Stimulated activated CD4-positive, alpha-beta T cell treated with anti-CD3 and anti-CD28 coated beads, Interleukin-4, amount 100 ng/mL, for 1 hour (primary cell): ENCODE data around the gene LDLRAP1.
A peak's percentile ranks its signal among the peaks of the same experiment; 100 is the strongest.

ENCODE experiments used
- DNase-seq: peaks from one replicate; pipeline ENCODE4 v3.0.0-alpha.2; 2020

The LDLRAP1 gene

GRCh38 chr1:25563330-25564215, 20.2 kb downstream of the LDLRAP1 start:
- DNase-seq, result peak; percentile 44

- DNase-seq, result peak; percentile 42
These were observed 21.6 kb downstream of the LDLRAP1 start for GRCh38 chr1:25564777-25565574.

GRCh38 chr1:25565626-25566025, 22.2 kb downstream of the LDLRAP1 start:
- DNase-seq, result no peak

DNA sequence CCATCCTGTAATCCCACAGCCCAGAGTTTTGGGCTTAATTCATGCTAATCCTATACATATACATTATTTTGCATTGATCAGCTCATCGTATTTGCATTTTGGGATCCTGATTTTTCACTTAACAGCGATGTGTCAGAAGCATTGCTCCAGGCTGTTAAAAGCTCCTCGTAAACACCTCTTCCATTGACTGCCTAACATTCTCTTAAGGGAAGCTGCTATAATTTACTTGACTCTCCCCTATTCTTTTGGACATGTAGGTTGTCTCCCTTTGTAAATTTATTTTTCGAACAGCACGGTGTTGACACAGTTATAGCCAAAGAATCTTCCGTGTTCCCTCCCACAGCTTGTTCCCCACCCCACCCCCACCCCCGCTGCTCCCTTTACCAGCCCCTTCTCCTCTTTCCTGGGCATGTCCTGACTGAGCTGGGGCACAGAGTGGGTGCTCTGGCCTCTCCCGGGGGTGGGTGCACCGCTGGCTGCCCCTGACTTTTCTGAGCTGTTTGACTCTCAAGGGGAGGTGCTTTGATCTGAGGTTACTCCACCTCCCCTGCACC, 22.8 kb downstream of the LDLRAP1 start:
- no peak for DNase-seq

DNA sequence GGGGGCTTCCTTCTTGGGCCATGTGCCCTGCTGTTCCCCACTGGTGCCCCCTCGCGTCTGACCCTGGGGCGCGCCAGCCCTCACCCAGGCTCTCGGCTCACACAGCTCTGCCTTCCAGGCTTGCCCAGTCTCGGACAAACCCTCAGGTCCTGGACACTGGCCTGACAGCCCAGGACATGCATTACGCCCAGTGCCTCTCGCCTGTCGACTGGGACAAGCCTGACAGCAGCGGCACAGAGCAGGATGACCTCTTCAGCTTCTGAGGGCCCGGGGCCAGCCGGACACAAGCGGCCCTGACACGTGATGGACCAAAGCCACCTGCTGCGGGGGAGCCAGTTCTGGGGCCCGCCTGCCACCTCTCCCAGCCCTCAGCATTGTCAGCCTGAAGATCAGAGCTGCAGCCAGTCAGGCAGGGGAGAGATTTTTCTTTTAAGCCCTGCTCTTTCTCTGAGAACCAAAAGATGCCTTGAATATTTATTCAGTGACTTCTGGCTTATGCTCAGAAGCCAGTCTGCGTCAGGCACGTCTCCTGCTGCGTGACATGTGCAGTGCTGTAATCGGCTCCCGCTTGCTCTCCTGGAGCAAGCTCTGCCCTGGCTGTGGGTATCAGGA, 23.4 kb downstream of the LDLRAP1 start:
- DNase-seq, result no peak

DNA sequence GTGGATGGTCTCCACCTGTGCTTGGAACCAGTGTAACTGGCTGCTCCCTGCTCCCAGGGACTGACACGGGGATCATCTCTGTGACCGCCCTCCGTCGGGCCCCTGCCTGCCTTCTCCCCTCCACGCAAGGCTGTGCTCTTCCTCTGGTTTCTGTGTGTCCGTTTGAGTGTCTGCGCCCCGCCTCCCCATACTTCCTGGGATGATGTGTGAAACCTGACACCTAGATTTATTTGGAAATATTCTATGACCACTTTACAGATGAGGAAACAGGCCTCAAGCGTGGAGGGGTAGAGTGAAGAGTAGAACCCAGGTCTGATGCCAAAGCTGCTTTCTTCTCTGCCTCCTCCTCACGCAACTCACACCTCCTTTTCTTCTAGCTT, 24.3 kb downstream of the LDLRAP1 start:
- DNase-seq, result no peak

DNA sequence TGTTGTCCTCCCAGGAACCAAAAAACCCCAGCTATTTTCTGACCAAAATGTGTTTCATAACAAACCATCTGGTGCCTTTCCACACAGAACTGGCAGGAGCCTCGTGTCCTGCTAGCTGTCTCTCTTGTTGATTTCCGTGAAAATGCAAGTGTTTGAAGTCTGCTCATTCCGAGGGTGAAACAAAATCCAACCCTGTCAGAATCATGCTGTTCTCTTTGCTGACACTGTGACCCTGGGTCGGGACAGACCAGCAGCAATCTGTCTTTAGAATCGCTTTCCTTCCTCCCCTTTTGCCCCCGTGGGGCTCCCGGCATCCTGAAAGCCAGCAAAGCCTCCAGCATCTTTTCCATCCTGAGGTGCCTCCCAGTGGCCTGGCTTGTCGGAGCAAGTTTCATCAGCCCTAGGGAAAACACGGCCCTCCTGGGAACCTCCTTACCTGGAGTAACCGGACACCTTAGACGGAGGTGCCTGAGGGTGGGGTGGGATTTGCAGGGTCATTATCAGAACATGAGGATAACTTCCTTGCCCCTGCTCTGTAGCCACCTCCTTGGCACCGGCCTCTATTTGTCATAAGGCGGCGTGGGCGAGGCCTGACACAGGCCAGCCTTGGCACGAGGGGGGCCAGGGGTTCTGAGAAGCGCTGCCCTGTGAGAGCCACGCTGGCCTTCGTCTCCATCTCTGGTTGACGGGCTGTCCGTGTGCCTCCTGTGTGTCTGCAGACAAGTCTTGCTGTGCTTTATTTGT, 24.9 kb downstream of the LDLRAP1 start:
- DNase-seq, result no peak

DNA sequence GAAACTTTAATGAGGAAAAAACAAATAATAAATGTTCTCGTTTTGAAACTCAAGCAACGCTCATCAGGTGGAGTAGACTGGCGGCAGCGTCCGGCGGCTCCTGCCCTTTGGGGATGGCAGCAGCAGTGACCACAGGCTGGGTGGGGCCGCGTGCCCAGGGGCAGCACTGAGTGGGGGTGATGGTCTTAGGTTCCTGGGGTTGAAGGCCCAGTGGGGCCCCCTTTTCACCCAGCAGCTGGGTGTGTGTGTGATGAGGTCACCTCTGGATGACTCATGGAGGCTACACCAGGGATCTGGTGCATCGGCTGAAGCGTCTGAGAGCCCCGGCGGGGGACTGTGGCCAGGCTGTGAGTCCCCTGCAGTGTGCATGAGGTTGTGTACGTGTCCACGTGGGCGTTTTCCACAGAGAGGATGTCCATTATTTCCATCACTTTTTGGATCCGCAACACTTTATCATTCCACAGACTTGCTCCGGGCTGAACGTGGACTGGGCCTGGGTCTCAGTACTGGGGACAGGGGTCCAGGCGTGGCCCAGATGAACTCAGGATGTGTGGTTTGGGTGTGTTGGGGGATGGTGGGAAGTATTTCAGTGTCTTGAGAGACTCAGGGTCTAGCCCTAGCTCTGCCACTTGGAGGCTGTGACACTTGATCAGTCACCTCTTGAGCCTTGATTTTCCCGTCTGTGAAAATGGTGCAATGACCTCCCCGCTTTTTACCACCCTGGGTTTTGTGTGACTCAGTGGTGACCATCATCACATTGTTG, 25.6 kb downstream of the LDLRAP1 start:
- no peak for DNase-seq

DNA sequence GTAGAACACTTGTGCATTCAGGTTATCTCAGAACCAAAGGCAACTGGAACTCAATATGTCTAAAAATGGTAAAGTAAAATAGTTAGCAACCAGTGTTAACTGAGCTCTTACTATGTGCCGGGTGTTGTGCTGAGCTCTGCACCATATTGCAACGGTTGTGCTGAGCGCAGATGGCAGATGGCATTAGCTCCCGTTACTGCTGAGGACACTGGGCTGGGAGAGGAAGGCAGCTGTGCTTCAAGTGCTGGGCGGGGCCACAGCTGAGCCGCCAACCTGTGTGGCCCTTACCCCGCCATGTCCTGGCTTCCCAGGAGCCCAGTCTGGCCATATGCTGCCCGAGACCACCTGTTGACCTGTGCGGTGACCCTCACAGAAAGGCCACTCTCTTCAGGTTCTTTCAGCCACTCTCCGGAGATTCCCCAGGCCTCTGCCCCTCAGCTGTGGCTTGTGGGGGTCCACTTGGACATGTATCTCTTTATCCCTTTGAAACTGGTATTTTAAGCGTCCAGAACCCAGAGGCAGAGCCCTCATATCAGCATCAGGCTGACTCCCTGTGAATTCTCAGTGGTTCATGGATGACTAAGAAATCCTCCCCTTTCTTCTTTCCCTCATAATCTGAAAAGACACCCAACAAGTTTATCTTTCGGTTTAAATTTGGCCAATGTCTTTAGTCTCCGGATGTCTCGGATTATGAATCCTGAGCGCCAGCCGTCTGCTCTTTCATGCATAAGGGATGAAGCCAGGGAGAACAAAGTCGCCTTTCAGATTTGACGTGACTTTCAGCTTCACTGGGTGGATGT, 26.4 kb downstream of the LDLRAP1 start:
- no peak for DNase-seq

DNA sequence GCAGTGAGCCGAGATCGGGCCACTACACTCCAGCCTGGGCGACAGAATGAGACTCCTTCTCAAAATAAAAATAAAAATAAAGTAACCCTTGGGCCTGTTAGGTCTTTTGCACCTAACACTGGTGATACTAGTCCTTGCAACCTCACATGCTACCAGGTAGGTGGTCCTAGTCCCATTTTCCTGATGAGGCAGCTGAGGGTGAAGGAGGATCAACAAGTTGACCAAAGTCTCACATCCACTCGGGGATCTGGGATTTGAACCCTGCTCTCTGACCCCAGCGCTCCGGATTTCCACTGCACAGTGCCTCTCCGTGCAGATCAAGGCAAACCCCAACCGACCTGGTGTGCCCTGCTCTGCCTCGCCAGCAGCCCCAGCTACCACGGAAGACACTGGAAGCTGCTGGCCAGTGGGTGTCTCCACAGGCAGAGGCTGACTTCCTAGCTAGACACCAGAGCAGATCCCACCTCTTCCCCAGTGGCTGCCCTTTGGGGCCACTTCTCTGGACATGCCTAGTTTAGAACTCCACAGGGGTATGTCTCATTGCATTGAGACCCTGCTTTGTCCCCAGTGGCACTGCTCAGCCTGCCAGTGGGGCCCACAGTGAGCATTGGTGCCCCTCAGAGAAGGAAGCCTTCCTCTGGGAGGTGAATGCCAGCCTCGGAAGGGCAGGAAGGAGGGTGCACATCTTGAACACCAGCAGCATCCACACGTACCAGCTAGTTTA, 27.6 kb downstream of the LDLRAP1 start:
- DNase-seq, result no peak

- no peak for DNase-seq
These were observed 28.1 kb downstream of the LDLRAP1 start for GRCh38 chr1:25571522-25571970.

DNA sequence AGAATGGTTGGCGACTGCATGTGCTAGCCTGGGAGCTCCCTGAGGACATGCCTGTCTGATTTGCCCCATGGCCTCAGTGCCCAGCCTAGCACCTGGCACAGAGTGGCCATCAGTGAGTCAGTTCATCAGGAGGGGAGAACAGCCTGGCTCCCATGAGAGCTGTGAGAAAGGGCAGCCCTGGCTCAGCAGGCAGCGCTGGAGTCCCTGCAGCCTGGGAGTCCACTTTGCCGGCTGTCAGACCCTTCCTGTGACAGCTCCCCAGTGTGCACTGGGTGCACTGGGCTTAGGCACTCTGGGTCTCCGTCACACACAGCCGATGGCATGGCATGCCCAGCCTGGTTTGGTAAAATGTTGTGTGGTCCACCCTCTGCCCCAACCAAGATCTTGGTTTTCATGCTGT, 28.7 kb downstream of the LDLRAP1 start:
- no peak for DNase-seq

DNA sequence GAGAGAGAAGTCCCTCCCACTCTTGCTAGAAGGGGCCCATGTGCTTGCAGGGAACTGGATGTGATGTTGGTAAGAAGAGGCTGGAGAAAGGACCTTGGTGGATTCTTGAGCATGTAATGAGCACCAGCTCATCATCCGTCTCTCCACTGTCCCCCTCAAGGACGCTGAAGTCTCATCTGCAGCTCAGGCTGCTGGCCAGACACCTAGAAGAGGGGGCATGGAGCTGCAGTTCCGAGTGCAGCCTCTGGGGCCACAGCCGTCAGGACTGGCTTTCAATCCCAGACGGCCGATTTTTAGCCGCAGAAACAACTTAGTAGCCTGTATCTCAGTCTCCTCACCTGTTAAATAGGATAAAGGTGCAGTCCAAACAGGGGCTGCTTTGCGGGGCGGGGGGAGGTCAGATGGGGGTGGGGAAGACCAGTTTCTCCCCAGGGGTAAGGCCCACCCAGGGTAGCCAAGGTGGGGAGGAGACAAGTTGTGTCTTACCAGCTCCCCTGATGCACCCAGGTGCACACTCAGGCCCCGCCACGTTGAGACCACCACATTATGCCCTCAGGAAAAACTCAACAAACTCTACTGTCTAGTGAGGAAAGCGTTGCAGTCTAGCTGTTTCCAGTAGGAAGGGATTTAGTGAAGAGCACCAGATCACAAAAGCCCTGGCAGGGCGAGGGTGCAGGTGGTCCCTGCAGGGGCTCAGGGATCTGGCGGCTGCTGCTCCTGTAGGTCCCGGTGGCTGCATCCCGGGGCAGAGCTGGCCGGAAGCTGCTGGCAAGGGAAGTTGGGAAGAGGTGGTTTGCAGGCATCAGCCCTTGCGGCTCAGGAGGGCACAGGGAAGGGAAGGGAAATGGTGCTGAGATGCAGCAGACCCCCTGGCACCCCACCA, 29.5 kb downstream of the LDLRAP1 start:
- peak; percentile 64 for DNase-seq

DNA sequence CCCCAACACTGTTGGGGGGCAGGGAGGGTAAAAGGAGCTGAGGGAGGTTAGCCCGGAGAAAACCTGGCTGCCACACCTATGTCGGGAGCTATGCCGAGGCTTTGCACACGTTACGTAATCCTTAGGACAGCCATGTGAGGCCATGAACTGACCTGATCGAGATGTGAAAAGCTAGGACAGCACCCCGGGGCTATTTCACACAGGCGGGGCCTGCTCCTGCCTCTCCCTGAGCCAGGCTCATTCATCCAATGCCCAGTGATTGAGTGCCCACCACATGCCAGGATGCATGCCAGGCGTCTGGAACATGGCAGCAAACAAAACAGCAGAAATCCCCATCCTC, 30.2 kb downstream of the LDLRAP1 start:
- no peak for DNase-seq

- DNase-seq, result no peak
These were observed 30.6 kb downstream of the LDLRAP1 start for GRCh38 chr1:25573961-25574360.

- DNase-seq, result no peak
These were observed 31.8 kb downstream of the LDLRAP1 start for GRCh38 chr1:25575191-25575590.

DNA sequence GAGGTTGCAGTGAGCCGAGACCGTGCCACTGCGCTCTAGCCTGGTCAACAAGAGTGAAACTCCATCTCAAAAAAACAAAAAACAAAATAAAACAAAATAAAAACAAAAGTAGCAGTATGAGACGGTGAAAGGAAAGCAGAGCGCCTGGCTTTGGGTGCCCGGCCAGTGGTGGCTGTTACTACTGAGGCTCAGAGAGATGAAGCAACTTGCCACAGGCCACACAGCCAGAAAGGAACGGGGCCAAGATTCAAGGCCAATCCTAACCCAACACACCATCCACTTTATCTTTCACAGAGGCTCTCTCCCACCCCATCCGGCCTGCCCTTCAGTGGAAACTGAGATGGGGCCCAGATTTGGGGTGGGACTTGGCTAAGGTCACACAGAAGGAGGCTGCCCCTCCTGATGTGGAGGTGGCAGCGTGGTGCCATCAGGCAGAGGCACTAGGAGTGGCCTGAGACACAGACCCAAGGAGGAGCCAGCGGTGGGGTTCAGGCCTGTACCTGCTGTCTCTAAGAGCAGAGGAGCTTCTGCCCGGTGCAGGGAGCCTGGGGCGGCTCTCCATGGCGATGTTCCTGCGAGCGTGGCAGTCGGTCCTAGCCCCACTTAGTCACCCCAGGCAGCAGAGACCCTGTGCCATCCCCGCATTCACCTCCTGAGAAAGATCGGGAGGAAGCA, 33.2 kb downstream of the LDLRAP1 start:
- DNase-seq, result no peak

GRCh38 chr1:25577134-25577920, 33.9 kb downstream of the LDLRAP1 start:
- no peak for DNase-seq
